ENCODE results near the gene KRTAP2-3.

DNA sequence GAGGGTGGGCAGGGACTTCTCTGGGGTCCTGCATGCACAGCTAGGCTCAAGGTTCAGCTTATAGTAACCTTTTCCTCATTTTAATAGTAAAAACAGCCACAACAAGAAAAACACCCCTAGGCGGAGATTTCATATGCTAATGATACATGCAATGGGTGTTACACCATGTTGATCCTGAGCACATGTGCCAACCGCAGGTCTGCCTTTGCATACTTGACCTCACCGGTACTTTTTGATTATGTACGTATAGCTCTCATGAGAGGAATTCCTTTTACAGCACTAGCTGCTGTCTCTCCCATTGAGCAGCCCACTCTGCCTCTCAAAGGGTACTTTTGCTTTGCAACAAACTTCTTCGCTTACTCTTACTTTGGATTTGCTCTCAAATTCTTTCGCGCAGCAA, 36.1 kb upstream of the KRTAP2-3 start:
- TF ChIP-seq, protein P1, sequence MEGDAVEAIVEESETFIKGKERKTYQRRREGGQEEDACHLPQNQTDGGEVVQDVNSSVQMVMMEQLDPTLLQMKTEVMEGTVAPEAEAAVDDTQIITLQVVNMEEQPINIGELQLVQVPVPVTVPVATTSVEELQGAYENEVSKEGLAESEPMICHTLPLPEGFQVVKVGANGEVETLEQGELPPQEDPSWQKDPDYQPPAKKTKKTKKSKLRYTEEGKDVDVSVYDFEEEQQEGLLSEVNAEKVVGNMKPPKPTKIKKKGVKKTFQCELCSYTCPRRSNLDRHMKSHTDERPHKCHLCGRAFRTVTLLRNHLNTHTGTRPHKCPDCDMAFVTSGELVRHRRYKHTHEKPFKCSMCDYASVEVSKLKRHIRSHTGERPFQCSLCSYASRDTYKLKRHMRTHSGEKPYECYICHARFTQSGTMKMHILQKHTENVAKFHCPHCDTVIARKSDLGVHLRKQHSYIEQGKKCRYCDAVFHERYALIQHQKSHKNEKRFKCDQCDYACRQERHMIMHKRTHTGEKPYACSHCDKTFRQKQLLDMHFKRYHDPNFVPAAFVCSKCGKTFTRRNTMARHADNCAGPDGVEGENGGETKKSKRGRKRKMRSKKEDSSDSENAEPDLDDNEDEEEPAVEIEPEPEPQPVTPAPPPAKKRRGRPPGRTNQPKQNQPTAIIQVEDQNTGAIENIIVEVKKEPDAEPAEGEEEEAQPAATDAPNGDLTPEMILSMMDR (IDR thresholded peaks at IDR 0.05; ENCODE audit: poor library complexity, severe bottlenecking), result no peak
- TF ChIP-seq POLR2AphosphoS5 (IDR thresholded peaks at IDR 0.05), result no peak
